Common myeloid progenitor, CD34-positive (primary cell): Measurements from ENCODE around the gene CRAMP1.
"Not testable (repeated sequence)": the region's sequence is repeated elsewhere in the genome, so short reads cannot be mapped to it uniquely, and the experiment has no call there.

Experiments
- CTCF ChIA-PET: fragments of 350-600 bp; sonication (Branson Sonifier 250); formaldehyde crosslinking; loops from one replicate; lab custom pipeline; 2021; ENCODE audit warnings: antibody characterized with exemption; lab: Charles Lee
- POLR2A ChIA-PET: fragments of 350-600 bp; sonication (Branson Sonifier 250); formaldehyde crosslinking; loops from one replicate; lab custom pipeline; 2021; ENCODE audit warnings: antibody characterized with exemption; lab: Charles Lee
- DNase-seq, 3 donors: peaks; one replicate each; pipeline versions ENCODE4 v3.0.0 to v3.0.0-alpha.2; 2013
- H3K27ac ChIP-seq, 2 experiments: 1 replicate in 1 of 2; 2 replicates in 1 of 2; pipeline ENCODE4 v1.7.0; 2013; ENCODE audit warnings: inconsistent platforms in 2 of 2, low read length in 2 of 2, mild to moderate bottlenecking in 2 of 2, low read depth in 1 of 2, moderate library complexity in 1 of 2; ENCODE audit not compliant: severe bottlenecking in 2 of 2, insufficient read depth in 1 of 2, poor library complexity in 1 of 2
- H3K27me3 ChIP-seq, 5 experiments: replicated peaks in 2 of 5; 1 replicate in 3 of 5; 2 replicates in 2 of 5; pipeline versions ENCODE4 v1.6.1 to v1.7.0; 2013; ENCODE audit warnings: low read length in 4 of 5, mild to moderate bottlenecking in 2 of 5, moderate library complexity in 2 of 5, inconsistent platforms in 1 of 5; ENCODE audit not compliant: insufficient read depth in 5 of 5, control insufficient read depth in 4 of 5
- H3K36me3 ChIP-seq, 4 experiments: 1 replicate in 2 of 4; 2 replicates in 2 of 4; pipeline versions ENCODE4 v1.6.1 to v1.7.0; 2013; ENCODE audit warnings: low read length in 3 of 4, control low read depth in 1 of 4, mild to moderate bottlenecking in 1 of 4; ENCODE audit not compliant: control insufficient read depth in 4 of 4, insufficient read depth in 4 of 4
- H3K4me1 ChIP-seq, 4 experiments: 1 replicate in 3 of 4; 2 replicates in 1 of 4; pipeline versions ENCODE4 v1.6.1 to v1.7.1; 2013; ENCODE audit warnings: low read length in 3 of 4, mild to moderate bottlenecking in 3 of 4, control low read depth in 1 of 4, inconsistent platforms in 1 of 4, moderate library complexity in 1 of 4; ENCODE audit not compliant: control insufficient read depth in 4 of 4, insufficient read depth in 4 of 4; ENCODE audit errors: control extremely low read depth in 1 of 4
- H3K4me3 ChIP-seq, 7 experiments: 1 replicate in 4 of 7; 2 replicates in 3 of 7; pipeline versions ENCODE4 v1.5.1 to v1.7.0; 2013; ENCODE audit warnings: mild to moderate bottlenecking in 7 of 7, low read length in 6 of 7, moderate library complexity in 6 of 7, inconsistent platforms in 2 of 7, low read depth in 2 of 7, control low read depth in 1 of 7; ENCODE audit not compliant: insufficient read depth in 4 of 7, control insufficient read depth in 1 of 7; ENCODE audit errors: extremely low read depth in 1 of 7
- H3K9me3 ChIP-seq, 5 experiments: 1 replicate in 4 of 5; 2 replicates in 1 of 5; pipeline versions ENCODE4 v1.6.1 to v1.7.1; 2013; ENCODE audit warnings: low read length in 4 of 5, mild to moderate bottlenecking in 2 of 5, inconsistent platforms in 1 of 5, low read depth in 1 of 5, moderate library complexity in 1 of 5; ENCODE audit not compliant: control insufficient read depth in 4 of 5, insufficient read depth in 2 of 5; ENCODE audit errors: control extremely low read depth in 1 of 5
- WGBS: methylation state at CpG from one replicate; pipeline ENCODE4 v1.1.5; 2013; ENCODE audit not compliant: insufficient coverage; 5-methylcytosine and 5-hydroxymethylcytosine counted together

Gene CRAMP1

DNA sequence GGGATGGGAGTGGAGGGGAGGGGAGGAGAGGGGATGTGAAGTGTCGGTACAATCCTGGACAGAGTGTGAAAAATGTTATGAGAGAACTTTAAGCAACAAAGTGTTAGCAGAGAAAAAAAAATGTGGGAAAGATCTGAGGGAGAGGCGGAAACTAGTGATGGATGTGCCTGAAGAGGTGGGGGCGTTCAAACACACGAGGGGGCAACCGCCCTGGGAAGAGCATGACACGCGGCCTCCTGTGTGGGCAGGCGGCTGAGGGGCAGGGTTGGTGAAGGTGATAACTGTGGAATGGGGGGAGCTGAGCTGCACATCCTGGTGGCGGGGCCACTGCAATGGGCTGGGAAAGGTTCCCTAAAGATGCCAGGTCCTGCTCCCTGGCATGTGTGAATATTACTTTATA lies 30.4 kb upstream of the CRAMP1 start:
- Histone ChIP-seq H3K4me3 (no peak overlapping the region), H3K36me3 (peaks cover under 1 to 57% (median 28%) of the 10 kb centered on the region in 4 experiments), H3K27me3 (no peaks in the 10 kb centered on the region), H3K27ac (no peak overlapping the region), H3K9me3 (no peaks in the 10 kb centered on the region), H3K4me1 (peaks cover 0 to 2% (median 0%) of the 10 kb centered on the region in 4 experiments)
- 85% methylated on average over 7 of the region's 9 CpGs for WGBS
- ChIA-PET POLR2A (no interaction called here), CTCF (interaction anchor here (0.6 to 1.6 kb wide), 2 partner anchors 8 to 33 kb away, joined by 3 to 4 read pairs; no protein-coding TSS in a partner anchor)
- DNase-seq = no peak

DNA sequence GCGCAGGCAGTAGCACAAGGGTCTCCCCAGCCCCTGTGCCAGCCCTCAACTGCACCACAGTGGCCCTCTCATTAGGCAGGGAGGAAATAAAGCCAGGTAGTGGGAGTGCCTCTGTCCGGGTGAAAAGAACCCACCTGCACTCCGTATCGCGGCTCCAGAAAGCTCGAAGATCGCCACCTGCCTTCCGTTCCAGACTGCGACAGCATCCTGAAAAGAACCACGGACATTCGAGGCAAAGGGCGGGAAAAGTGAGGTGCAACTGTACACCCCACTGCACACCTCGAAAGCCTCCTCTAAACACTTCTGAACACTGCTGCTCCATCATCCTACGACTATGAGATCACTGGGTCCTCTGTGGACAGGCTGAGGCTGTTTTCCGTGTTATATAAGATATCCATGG lies 29.0 kb upstream of the CRAMP1 start:
- DNase-seq = no peak
- no peak overlapping the region for H3K4me3 ChIP-seq
- WGBS = 95% methylated on average over 10 of the region's 15 CpGs
- ChIA-PET CTCF (interaction anchor here (1.6 kb wide), 1 partner anchor 10 kb away, joined by 4 read pairs; no protein-coding TSS in a partner anchor), POLR2A (no interaction called here)
- H3K9me3 ChIP-seq = no peaks in the 10 kb centered on the region
- H3K36me3 ChIP-seq = peaks cover 2 to 58% (median 31%) of the 10 kb centered on the region in 4 experiments
- peaks cover 0 to 2% (median 0%) of the 10 kb centered on the region in 4 experiments for H3K4me1 ChIP-seq
- no peak overlapping the region for H3K27ac ChIP-seq
- no peaks in the 10 kb centered on the region for H3K27me3 ChIP-seq

DNA sequence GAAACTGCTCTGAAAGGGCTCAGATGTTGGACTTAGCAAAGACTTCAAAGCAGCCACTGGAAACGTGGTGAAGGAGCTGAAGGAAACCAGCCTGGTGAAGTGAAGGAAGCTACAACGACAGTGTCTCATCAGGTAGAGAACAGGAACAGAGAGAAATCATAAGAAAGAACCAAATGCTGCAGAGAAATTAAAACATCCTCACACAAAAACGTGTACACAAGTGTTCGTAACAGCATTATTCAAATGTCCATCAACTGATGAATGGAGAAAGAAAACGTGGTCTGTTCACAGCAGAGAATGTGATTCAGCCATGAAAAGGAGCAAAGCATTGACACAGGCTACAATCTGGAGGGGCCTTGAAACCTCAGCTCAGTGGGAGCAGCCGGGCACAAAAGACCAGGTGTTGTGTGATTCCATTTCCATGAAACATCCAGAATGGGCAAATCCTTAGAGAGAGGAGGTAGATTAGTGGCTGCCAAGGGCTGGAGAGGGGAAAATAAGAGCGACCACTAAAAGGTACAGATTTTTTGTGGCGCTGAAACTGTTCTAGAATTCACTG lies 27.2 kb upstream of the CRAMP1 start:
- ChIA-PET POLR2A (no interaction called here), CTCF (no interaction called here)
- no peaks in the 10 kb centered on the region for H3K4me1 ChIP-seq

DNA sequence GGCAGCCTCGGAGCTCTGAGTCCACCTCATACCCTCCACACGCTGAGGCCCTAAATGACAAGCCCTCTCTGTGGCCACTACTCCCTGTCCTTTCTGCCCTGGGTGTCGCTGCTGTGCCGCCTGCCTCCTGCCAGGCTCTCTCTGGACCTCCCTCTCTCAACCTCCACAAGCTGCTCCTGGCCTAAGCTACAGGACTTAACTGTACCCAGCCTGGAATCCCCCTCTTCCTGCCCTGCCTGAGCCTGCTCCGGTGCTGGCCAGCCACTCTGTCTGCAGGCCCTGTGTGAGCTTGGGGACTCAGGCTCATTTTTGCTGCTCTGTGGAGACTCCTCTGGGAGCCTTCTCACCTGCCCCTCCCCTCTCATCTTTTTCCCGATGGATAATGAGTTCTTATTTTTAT lies 21.8 kb upstream of the CRAMP1 start:
- no peak for DNase-seq
- Histone ChIP-seq H3K4me3 (no peak overlapping the region), H3K36me3 (peaks cover 2 to 43% (median 28%) of the 10 kb centered on the region in 4 experiments), H3K27me3 (no peaks in the 10 kb centered on the region), H3K9me3 (no peaks in the 10 kb centered on the region), H3K27ac (no peak overlapping the region), H3K4me1 (no peaks in the 10 kb centered on the region)
- 86% methylated on average over 1 of the region's 6 CpGs for WGBS
- POLR2A ChIA-PET = no interaction called here
- CTCF ChIA-PET = no interaction called here

More for the DNA sequence above, 27.2 kb upstream of the CRAMP1 start:
- Histone ChIP-seq H3K36me3 (peaks cover 2 to 61% (median 39%) of the 10 kb centered on the region in 4 experiments), H3K27me3 (no peaks in the 10 kb centered on the region), H3K27ac (no peak overlapping the region), H3K4me3 (no peak overlapping the region), H3K9me3 (no peaks in the 10 kb centered on the region)
- DNase-seq = no peak
- 85% methylated on average over 3 of the region's 8 CpGs for WGBS

DNA sequence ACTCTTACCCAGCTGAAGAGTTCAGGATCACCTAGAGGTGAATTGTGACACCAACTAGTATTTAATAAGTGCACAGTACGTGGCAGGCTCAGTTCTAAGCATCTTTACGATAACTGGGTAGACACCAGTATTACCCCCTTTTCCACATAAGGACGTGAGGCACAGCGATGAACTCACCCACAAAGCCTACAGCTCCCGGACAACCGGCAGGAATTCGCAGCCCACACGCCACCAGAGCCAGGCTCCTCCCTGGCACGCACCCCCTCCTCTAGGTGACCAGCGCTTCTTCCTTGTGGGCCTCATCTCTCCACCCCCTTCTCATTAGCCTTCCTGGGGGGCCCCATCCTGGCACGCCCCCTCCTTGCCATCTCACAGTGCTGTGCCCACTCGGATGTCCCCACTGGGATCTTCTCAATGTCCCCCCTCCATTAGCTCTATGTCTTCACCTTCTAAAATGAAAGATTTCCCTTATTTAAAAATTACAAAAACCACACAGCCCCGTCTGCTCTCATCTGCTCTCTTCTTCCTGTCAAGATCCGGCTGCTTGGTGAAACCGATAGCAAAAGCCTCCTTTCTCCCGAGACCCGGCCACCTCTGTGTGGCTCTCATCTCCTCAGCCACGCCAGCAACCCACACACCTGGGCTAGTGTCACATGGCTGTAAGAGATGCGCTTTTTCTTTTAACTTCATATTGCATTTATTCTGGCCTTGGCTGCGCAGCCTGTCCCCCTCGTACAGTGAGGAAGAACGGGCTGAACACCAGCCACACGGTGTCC lies 21.0 kb upstream of the CRAMP1 start:
- no peak overlapping the region for H3K27ac ChIP-seq
- 97% methylated on average over 23 of the region's 23 CpGs for WGBS
- ChIA-PET POLR2A (no interaction called here), CTCF (no interaction called here)
- no peak overlapping the region for H3K4me3 ChIP-seq
- H3K4me1 ChIP-seq = no peaks in the 10 kb centered on the region
- H3K27me3 ChIP-seq = no peaks in the 10 kb centered on the region
- H3K36me3 ChIP-seq = peaks cover 2 to 39% (median 25%) of the 10 kb centered on the region in 4 experiments
- no peak for DNase-seq
- no peaks in the 10 kb centered on the region for H3K9me3 ChIP-seq

DNA sequence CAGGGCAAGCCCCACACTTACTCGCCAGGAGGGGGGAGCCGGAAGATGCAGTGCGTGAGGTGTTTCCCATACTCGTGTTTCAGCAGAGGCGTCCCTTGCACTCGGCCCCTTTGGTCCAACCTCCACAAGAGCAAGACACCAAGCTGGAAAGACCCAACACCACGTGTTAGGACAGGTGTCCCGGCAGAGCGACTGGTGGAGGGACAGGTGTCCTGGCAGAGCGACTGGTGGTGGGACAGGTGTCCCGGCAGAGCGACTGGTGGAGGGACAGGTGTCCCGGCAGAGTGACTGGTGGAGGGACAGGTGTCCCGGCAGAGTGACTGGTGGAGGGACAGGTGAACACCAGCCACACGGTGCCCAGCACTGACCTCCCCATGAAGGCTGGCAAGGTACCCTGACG lies 19.7 kb upstream of the CRAMP1 start:
- Histone ChIP-seq H3K27me3 (no peaks in the 10 kb centered on the region), H3K4me1 (no peaks in the 10 kb centered on the region), H3K36me3 (peaks cover 0 to 33% (median 19%) of the 10 kb centered on the region in 4 experiments), H3K27ac (no peak overlapping the region), H3K9me3 (no peaks in the 10 kb centered on the region), H3K4me3 (no peak overlapping the region)
- 95% methylated on average over 12 of the region's 16 CpGs for WGBS
- ChIA-PET POLR2A (no interaction called here), CTCF (no interaction called here)
- no peak for DNase-seq

DNA sequence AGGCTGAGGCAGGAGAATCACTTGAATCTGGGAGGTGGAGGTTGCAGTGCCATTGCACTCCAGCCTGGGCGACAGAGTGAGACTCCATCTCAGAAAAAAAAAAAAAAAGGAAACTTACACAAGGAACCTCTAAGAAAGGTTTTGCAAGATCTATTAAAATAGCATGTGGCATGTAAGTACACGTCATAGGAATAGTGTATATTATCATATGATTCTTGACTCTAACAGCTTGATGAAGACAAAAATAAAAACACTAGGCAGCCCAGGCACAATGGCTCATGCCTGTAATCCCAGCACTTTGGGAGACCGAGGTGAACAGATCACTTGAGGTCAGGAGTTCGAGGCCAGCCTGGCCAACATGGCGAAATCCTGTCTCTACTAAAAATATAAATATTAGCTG lies 16.6 kb upstream of the CRAMP1 start:
- H3K4me1 ChIP-seq, POLR2A ChIA-PET, H3K27ac ChIP-seq, CTCF ChIA-PET, DNase-seq, H3K27me3 ChIP-seq, H3K4me3 ChIP-seq, H3K9me3 ChIP-seq: not testable (repeated sequence)
- WGBS = no CpG with 5 or more reads among the region's 5 CpGs
- H3K36me3 ChIP-seq = peaks cover 0 to 21% (median 11%) of the 10 kb centered on the region in 4 experiments
